ENCODE results near the gene PTK7.

GRCh38 chr6:43125555-43125954, 49.4 kb downstream of the PTK7 start:
- TF ChIP-seq GATA2 (IDR thresholded peaks at IDR 0.05; ENCODE audit: low read depth, low read length): no peak
- no peak for TF ChIP-seq GATA3 (IDR thresholded peaks at IDR 0.05; ENCODE audit: low read depth, low read length)
